ENCODE results near the gene PSME4.
"Not testable (repeated sequence)": the region's sequence is repeated elsewhere in the genome, so short reads cannot be mapped to it uniquely, and the experiment has no call there.

The PSME4 gene

DNA sequence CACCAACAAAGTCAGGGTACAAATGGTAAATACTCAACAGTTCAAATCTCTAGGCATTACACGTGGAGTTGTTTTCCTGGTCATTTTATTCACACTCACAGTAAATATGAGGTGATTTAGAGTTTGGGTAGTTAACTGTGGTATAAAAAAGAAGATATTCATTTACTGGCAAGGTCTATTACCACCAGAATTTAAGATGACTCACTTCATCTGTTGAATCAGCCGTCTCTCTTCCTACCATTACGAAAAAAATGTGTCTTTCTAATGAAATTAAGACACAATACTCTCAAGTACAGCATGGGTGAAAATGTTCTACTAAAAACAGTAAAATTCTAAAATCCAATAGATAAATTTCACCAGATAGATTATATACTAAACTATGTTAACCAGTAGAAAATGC lies 90.0 kb downstream of the PSME4 start:
- no peak for DNase-seq

- no peak for DNase-seq
These were observed 93.2 kb downstream of the PSME4 start for GRCh38 chr2:53877556-53877955.

DNA sequence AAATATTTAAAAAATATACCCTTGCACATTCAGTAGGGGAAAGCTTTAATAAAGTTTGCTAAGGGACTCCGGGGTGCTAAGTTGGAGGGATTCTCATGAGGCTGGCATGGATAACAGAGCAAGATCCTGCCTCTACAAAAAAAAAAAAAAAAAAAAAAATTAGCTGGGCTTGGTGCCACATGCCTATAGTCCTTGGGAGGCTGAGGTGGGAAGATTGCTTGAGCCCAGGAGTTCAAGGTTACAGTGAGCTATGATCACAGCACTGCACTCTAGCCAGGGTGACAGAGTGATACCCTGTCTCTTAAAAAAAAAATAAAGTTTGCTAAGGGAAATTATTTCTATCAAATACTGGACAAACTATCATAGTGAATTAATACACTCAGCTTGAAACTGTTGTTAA lies 93.7 kb downstream of the PSME4 start:
- DNase-seq, result no peak

- DNase-seq, result no peak
These were observed 96.3 kb downstream of the PSME4 start for GRCh38 chr2:53874401-53874950.

DNA sequence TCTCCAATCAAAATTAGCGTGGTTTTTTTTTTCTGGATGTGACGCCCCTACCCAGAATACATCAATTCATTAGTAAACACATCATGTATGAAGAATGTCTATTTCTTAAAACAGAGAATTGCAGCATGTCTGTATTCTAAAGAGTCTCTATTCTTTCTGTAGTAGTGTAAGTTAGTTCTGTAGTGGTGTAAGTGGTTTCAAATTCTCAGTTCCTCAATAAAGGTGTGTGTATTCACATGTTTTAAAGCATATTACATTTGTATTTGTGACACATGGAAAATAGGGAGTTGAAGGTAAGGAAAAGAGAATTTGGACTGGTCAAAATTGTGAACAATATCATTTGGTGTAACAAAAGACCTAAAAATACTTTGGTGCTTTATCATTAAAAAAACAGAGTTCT lies 103.0 kb downstream of the PSME4 start:
- DNase-seq, result no peak

DNA sequence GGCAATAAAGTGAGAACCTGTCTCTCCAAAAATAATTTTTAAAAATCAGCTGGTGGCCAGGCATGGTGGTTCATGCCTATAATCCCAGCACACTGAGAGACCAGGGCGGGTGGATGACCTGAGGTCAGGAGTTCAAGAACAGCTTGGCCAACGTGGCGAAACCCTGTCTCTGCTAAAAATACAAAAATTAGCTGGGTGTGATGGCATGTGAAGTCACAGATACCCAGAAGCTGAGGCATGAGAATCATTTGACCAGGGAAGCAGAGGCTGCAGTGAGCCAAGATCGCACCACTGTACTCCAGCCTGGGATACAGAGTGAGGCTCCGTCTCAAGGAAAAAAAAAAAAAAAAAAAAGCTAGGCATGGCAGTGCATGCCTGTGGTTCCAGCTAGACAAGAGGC lies 103.6 kb downstream of the PSME4 start:
- DNase-seq, result no peak

- no peak for DNase-seq
These were observed 104.8 kb downstream of the PSME4 start for GRCh38 chr2:53865962-53866361.

- no peak for DNase-seq
These were observed 105.5 kb downstream of the PSME4 start for GRCh38 chr2:53865264-53865663.

- DNase-seq, result no peak
These were observed 107.1 kb downstream of the PSME4 start for GRCh38 chr2:53863538-53864227.

DNA sequence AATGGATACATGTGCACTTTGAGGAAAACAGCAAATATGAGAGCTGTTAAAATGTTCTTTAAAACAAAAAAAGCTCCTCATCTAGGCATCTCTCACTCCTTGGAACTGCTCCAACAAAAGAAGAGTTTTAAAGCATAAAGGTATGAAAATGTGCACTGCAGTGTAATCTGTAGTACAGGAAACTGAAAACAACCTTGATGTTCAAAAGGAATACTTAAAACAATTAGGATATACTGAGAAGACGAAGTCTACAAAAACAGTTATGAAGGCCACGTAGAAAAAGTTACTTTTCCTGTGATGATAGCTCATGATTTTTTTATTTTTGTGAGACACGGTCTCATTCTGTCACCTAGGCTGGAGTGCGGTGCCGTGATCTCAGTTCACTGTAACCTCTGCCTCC lies 109.0 kb downstream of the PSME4 start:
- DNase-seq, result no peak

DNA sequence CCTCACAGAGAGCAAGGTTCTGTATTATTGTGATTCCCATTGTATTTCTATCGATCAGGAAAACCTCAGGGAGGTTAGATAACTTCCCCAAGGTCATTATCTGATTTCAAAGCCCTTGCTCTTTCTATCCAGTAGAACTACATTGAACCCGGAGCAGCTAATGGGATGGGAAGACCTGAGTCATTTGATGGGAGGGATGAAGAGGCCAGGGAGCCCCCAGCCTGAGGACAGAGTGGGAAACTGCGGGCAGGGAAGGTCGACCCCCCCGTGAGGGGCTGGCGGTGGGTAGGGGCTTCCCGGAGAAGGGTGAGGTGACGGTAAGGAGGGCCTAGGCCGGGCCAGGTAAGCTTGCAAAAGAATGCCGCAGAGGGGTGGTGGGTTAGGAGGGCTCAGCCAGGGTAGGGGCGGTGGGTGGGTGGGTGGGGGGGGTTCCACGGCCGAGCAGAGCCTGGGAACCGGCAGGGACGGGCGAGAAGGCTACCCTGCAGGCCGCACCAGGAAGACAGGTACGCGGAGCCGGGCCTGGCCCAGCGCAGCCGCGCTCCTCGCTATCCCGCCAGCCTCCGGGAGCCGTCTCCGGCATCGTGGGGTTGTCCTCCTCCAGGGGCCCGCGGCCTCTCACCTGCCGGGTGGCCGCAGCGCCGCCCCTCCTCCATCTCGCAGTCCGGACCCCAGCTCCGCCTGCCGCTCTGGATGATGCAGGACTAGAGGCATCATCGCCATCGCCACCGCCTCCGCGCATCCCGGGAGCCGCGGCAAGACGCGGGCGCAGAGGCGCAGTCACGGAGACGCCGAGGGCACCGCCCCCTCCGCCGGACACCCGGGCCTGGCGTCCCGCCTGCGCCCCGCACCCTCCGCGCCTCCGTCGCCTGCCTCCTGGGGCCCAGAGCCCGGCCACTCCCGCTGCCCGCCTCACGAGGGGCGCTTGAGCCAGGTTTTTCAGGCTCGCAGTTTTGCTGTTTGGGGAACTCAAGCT lies 111.3 kb downstream of the PSME4 start, which contains the start of gene GPR75:
Gene GPR75, minus strand, starts transcription at position 762 of the 976 bp plus-strand sequence. CDS start 5,211 bp downstream, outside the sequence.
- DNase-seq, result no peak

DNA sequence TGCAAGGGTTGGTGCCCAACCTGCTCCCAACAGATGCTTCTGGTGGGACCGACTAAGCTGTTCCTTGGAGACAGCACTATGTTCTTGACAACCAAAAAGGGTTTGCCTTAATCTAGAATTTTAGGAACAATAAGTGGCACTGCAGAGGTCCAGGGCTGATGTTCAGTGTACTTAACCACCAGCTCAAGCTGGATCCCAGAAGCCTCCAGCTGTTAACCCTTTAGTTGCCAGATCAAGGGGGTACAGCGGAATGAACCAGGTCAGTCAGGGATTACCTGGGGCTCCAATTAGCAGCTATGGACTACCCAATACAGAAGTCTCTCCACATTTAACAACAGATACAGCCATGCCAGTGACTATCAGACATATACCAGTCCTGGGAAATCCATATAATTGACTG lies 114.5 kb downstream of the PSME4 start:
- DNase-seq, result no peak

DNA sequence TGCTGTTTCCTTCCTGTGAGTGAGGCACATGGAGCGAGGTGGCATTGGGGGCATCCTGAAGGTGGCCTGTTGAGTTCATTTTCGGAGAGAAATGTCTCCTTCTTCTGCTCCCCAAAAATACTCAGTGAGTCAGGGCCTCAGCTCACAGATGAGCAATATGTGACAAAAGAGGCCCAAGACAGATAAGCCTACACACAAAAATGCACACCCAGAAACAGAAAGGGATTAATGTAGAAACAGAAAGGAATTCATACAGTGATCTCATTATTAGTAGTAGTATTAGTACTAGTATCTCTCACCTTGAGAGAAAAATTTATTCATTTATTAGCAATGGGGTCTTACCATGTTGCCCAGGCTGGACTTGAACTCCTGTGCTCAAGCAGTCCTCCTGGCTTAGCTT lies 116.1 kb downstream of the PSME4 start:
- DNase-seq, result no peak

DNA sequence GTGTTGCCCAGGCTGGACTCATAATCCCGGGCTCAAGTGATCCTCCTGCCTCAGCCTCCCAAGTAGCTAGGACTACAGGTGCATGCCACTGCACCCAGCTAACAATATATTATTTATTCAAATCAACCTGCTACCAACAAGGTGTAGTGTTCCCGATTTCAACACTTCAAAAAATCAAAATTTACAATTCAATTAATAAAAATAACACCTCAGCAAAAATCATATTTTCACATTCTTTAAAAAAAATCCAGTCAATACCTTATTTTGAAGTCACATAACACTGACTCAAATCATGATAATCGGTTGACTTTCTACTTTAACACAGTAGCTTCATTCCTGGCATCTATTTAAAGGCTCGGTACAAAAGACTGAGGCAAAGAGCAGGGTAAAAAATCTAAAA lies 118.3 kb downstream of the PSME4 start:
- no peak for DNase-seq

GRCh38 chr2:53851052-53851757 lies 119.6 kb downstream of the PSME4 start:
- DNase-seq, result not testable (repeated sequence)

DNA sequence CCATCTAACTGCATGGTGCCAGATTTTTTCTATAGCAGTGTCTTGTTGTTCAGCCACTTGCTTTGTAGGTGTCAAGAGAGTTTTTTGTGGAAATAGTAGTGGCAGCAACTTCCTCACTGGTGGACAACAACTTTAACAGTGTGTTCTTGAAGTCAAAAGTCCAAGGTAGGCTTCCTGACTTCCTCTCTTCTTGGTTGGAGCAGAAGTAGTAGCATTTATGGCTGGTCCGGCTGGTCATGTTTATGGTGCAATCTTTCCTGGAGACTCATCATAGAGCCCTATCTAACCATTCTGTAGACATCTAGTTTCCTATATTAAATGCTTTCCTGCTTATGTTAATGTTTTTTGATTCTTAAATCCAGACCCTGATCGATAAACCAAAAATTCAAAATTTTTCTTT lies 122.7 kb downstream of the PSME4 start:
- DNase-seq, result peak; percentile 7

DNA sequence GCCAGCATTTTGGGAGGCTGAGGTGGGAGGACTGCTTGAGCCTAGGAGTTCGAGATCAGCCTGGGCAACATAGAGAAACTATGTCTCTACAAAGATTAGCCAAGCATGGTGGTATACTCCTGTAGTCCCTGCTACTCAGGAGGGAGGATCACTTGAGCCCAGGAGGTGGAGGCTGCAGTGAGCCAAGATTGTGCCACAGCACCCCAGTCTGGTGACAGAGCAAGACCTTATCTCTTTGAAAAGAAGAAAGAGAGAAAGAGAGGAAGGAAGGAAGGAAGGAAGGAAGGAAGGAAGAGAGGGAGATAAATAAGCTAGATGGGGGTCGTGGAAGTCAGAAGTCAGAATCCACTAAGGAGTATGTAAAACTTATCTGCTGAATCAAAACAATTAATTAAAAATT lies 127.2 kb downstream of the PSME4 start:
- DNase-seq, result no peak

DNA sequence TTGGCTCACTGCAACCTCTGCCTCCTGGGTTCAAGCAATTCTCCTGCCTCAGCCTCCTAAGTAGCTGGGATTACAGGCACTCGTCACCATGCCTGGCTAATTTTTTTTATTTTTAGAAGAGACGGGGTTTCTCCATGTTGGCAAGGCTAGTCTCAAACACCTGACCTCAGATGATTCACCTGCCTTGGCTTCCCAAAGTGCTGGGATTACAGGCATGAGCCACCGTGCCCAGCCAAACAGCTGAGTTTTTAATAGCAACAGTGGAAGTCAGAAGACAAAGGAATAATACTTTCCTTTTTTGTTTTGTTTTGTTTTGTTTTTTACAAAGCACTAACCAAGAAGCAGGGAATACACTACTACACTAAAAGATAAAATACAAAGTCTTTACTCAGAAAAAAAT lies 127.9 kb downstream of the PSME4 start:
- no peak for DNase-seq

DNA sequence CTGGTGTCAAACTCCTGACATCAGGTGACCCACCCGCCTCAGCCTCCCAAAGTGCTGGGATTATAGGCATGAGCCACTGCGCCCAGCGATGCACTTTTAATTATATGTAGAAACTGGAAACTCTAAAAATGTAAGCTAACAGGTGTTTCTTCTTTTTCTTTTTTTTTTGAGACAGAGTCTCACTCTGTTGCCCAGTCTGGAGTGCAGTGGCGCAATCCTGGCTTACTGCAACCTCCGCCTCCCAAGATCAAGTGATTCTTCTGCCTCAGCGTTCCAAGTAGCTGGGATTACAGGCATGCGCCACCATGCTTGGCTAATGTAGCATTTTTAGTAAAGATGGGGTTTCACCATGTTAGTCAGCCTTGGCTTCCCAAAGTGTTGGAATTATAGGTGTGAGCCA lies 129.1 kb downstream of the PSME4 start:
- not testable (repeated sequence) for DNase-seq

- no peak for DNase-seq
These were observed 130.2 kb downstream of the PSME4 start for GRCh38 chr2:53840580-53840979.

GRCh38 chr2:53829980-53830290 lies 140.9 kb downstream of the PSME4 start:
- not testable (repeated sequence) for DNase-seq

GRCh38 chr2:53829273-53829979 lies 141.4 kb downstream of the PSME4 start:
- DNase-seq, result no peak

DNA sequence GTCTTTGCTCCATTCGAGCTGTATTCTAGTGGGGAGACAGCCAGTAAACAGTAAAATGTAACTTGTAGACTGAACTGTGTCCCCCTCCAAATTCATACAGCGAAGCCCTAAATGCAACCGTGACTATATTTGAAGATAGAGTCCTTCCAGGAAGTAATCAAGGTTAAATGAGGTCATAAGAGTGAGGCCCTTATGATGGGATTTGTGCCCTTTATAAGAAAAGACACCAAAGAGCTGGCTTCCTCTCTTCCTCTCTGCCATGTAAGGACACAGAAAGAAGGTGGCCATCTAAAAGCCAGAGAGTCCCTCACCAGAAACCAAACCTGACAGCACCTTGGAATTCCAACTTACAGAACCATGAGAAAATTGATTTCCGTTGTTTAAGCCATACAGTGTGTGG lies 142.5 kb downstream of the PSME4 start:
- no peak for DNase-seq
